ENCODE data around the gene ARNT2.

ARNT2 gene

DNA sequence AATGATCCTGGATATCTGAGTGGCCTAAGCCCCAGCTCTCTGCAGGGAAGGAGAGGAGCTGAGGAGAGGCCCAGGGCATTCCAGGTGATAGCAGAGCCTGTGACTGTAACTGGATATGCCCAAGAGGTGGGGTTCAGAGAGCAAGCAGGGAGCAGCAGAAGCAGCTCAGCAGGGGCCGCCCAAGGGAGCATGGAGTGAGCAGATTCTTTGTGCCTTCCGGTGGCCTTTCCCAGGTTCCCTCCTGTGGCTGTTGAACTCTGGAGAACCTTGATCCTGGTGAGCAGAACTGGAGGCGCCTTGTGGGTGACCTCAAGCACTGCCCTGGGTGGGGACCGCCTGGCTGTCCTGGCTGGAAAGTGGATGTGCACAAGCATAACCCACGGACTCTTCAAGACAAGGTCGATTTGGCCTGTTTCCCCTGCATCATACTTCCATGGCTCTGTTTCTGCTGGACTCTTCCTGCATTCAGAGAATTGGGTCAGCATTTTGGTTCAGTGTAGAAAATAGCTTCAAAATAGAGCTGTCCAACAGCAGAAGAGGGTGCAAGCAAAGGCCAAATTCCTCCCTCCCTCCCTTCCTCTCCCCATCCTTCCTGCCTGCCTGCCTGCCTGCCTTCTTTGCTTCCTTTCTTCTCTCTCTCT, 76.1 kb downstream of the ARNT2 start:
- Histone ChIP-seq H3K79me1 (ENCODE audit: low read depth, low read length) (no peaks in the 10 kb centered on the region), H3K4me2 (ENCODE audit: insufficient read depth, low read length, poor library complexity, severe bottlenecking) (no peak overlapping the region), H2BK120ac (ENCODE audit: low read depth, low read length) (no peak overlapping the region), H3K4me1 (ENCODE audit: control insufficient read depth in 2 of 2, insufficient read depth in 1 of 2, low read depth in 1 of 2, low read length in 2 of 2) (peaks cover 3 to 4% of the 10 kb centered on the region in 2 donors), H3K4ac (ENCODE audit: low read length) (no peak overlapping the region), H3K36me3 (replicated peaks in 1 of 2; ENCODE audit: control insufficient read depth in 2 of 2, insufficient read depth in 2 of 2, low read length in 2 of 2) (peaks cover 19 to 91% of the 10 kb centered on the region in 2 donors), H2BK15ac (ENCODE audit: low read length) (no peak overlapping the region), H3K18ac (ENCODE audit: low read length) (no peak overlapping the region), H3K27ac (replicated peaks; ENCODE audit: low read length) (no peak overlapping the region), H2BK5ac (ENCODE audit: low read length) (no peak overlapping the region), H3K9me3 (replicated peaks in 1 of 2; ENCODE audit: control insufficient read depth in 2 of 2, insufficient read depth in 1 of 2, low read depth in 1 of 2, low read length in 2 of 2) (peaks cover 2 to 21% of the 10 kb centered on the region in 2 donors), H4K91ac (ENCODE audit: low read depth, low read length, poor library complexity) (no peak overlapping the region), H2AK5ac (ENCODE audit: low read depth, low read length) (no peak overlapping the region), H3K27me3 (ENCODE audit: control insufficient read depth in 3 of 3, insufficient read depth in 3 of 3, low read depth in 1 of 3, low read length in 3 of 3) (no peaks in the 10 kb centered on the region), H2BK12ac (ENCODE audit: low read length) (no peak overlapping the region), H3K14ac (ENCODE audit: low read length) (no peak overlapping the region), H3K23ac (ENCODE audit: low read depth, low read length, poor library complexity) (no peak overlapping the region), H3K4me3 (ENCODE audit: low read length in 2 of 2) (no peak overlapping the region), H3K9ac (ENCODE audit: low read depth, low read length, poor library complexity) (no peak overlapping the region), H4K8ac (ENCODE audit: low read depth, low read length) (peak overlapping the region; percentile 30), H2AFZ (ENCODE audit: low read length) (no peak overlapping the region)
- no peak for DNase-seq (ENCODE audit: low spot score)
- WGBS, 2 donors (ENCODE audit: extremely low coverage in 2 of 2, insufficient read length in 2 of 2, insufficient replicate concordance in 1 of 2): no CpG with 5 or more reads among the region's 6 CpGs

DNA sequence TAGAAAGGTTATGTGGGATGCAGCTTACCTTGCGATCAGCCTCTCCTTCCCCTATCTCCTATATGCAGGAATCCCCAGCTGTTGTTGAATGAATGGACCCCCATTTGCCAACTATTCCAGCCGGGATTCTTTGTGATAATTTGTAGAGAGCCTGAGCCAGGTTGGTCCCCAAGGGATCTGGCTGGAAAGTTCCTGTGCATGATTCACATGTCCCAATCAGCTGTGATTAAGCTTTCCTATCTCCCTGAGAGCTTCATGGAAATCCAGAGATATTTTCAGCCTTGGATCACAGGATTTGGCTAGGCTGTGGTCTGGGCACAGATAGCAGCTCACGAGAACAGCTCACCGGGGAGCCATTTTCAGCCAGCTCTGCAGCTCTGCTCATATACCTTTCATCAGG, 76.7 kb downstream of the ARNT2 start:
- Histone ChIP-seq H2AK5ac (ENCODE audit: low read depth, low read length) (no peak overlapping the region), H2BK120ac (ENCODE audit: low read depth, low read length) (no peak overlapping the region), H2BK15ac (ENCODE audit: low read length) (no peak overlapping the region), H3K36me3 (replicated peaks in 1 of 2; ENCODE audit: control insufficient read depth in 2 of 2, insufficient read depth in 2 of 2, low read length in 2 of 2) (peaks cover 22 to 92% of the 10 kb centered on the region in 2 donors), H3K4me2 (ENCODE audit: insufficient read depth, low read length, poor library complexity, severe bottlenecking) (no peak overlapping the region), H3K18ac (ENCODE audit: low read length) (no peak overlapping the region), H3K4me3 (ENCODE audit: low read length in 2 of 2) (no peak overlapping the region), H3K9me3 (replicated peaks in 1 of 2; ENCODE audit: control insufficient read depth in 2 of 2, insufficient read depth in 1 of 2, low read depth in 1 of 2, low read length in 2 of 2) (peaks cover 2 to 15% of the 10 kb centered on the region in 2 donors), H3K4me1 (ENCODE audit: control insufficient read depth in 2 of 2, insufficient read depth in 1 of 2, low read depth in 1 of 2, low read length in 2 of 2) (peaks cover 3 to 7% of the 10 kb centered on the region in 2 donors), H2BK12ac (ENCODE audit: low read length) (no peak overlapping the region), H3K23ac (ENCODE audit: low read depth, low read length, poor library complexity) (no peak overlapping the region), H4K8ac (ENCODE audit: low read depth, low read length) (no peak overlapping the region), H3K9ac (ENCODE audit: low read depth, low read length, poor library complexity) (no peak overlapping the region), H3K27ac (replicated peaks; ENCODE audit: low read length) (no peak overlapping the region), H3K14ac (ENCODE audit: low read length) (no peak overlapping the region), H4K91ac (ENCODE audit: low read depth, low read length, poor library complexity) (no peak overlapping the region), H2AFZ (ENCODE audit: low read length) (no peak overlapping the region), H3K27me3 (ENCODE audit: control insufficient read depth in 3 of 3, insufficient read depth in 3 of 3, low read depth in 1 of 3, low read length in 3 of 3) (no peaks in the 10 kb centered on the region), H3K4ac (ENCODE audit: low read length) (no peak overlapping the region), H3K79me1 (ENCODE audit: low read depth, low read length) (no peaks in the 10 kb centered on the region), H2BK5ac (ENCODE audit: low read length) (no peak overlapping the region)
- no CpG with 5 or more reads among the region's 4 CpGs for WGBS, 2 donors (ENCODE audit: extremely low coverage in 2 of 2, insufficient read length in 2 of 2, insufficient replicate concordance in 1 of 2)
- no peak for DNase-seq (ENCODE audit: low spot score)

DNA sequence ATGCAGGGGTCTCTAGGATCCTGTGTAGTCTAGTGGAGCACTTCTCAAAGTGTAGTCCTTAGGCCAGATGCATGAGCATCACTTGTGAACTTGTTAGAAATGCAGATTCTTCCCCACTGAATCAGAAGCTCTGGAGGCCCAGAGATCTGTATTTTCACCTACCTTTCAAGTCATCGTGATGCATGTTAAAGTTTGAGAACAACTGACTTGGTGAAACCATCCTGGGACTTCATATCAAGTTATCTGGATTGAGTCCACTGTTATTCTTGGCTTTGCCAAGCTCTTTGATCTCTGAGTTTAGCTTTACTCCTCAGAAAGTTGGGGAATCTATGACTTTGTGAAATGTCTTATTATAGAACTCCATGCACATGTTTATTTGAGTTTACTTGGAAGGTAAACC, 78.5 kb downstream of the ARNT2 start:
- H3K4me2 ChIP-seq (ENCODE audit: insufficient read depth, low read length, poor library complexity, severe bottlenecking): no peak overlapping the region
- H3K14ac ChIP-seq (ENCODE audit: low read length): no peak overlapping the region
- peaks cover 21 to 92% of the 10 kb centered on the region in 2 donors for H3K36me3 ChIP-seq (replicated peaks in 1 of 2; ENCODE audit: control insufficient read depth in 2 of 2, insufficient read depth in 2 of 2, low read length in 2 of 2)

DNA sequence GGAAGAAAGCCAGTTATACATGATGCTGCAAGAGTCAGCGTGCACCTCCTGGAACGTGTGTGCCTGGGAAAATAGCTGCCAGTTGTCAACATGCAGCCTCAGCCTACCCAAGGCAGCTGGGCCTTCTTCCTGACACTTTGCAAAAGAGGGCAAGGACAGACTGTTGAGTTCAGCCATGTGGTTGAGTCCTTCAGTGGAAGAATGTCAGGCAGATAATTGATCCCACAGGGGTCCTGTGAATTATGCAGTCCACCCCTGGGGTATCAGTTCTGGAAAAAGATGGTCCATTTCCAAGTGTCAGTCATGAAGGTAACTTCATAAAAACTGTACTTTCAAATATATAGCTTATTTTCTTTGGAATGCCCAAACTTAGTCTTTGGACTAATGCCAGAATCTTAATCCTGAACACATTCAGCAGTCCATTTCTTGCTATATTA, 79.6 kb downstream of the ARNT2 start:
- Histone ChIP-seq H3K27me3 (ENCODE audit: control insufficient read depth in 3 of 3, insufficient read depth in 3 of 3, low read depth in 1 of 3, low read length in 3 of 3) (no peaks in the 10 kb centered on the region), H2BK15ac (ENCODE audit: low read length) (no peak overlapping the region), H4K91ac (ENCODE audit: low read depth, low read length, poor library complexity) (no peak overlapping the region), H3K18ac (ENCODE audit: low read length) (no peak overlapping the region), H2AK5ac (ENCODE audit: low read depth, low read length) (no peak overlapping the region), H3K9me3 (replicated peaks in 1 of 2; ENCODE audit: control insufficient read depth in 2 of 2, insufficient read depth in 1 of 2, low read depth in 1 of 2, low read length in 2 of 2) (no peaks in the 10 kb centered on the region), H3K4me3 (ENCODE audit: low read length in 2 of 2) (no peak overlapping the region), H3K4me2 (ENCODE audit: insufficient read depth, low read length, poor library complexity, severe bottlenecking) (no peak overlapping the region), H4K8ac (ENCODE audit: low read depth, low read length) (no peak overlapping the region), H3K4ac (ENCODE audit: low read length) (no peak overlapping the region), H2BK5ac (ENCODE audit: low read length) (no peak overlapping the region), H3K36me3 (replicated peaks in 1 of 2; ENCODE audit: control insufficient read depth in 2 of 2, insufficient read depth in 2 of 2, low read length in 2 of 2) (peaks cover 19 to 91% of the 10 kb centered on the region in 2 donors), H3K9ac (ENCODE audit: low read depth, low read length, poor library complexity) (peak overlapping the region; percentile 64), H2AFZ (ENCODE audit: low read length) (no peak overlapping the region), H2BK12ac (ENCODE audit: low read length) (no peak overlapping the region), H3K14ac (ENCODE audit: low read length) (no peak overlapping the region), H3K79me1 (ENCODE audit: low read depth, low read length) (no peaks in the 10 kb centered on the region), H3K4me1 (ENCODE audit: control insufficient read depth in 2 of 2, insufficient read depth in 1 of 2, low read depth in 1 of 2, low read length in 2 of 2) (peaks cover 3 to 7% of the 10 kb centered on the region in 2 donors), H3K27ac (replicated peaks; ENCODE audit: low read length) (no peak overlapping the region), H3K23ac (ENCODE audit: low read depth, low read length, poor library complexity) (no peak overlapping the region), H2BK120ac (ENCODE audit: low read depth, low read length) (no peak overlapping the region)
- no CpG with 5 or more reads among the region's 2 CpGs for WGBS, 2 donors (ENCODE audit: extremely low coverage in 2 of 2, insufficient read length in 2 of 2, insufficient replicate concordance in 1 of 2)
- DNase-seq (ENCODE audit: low spot score): no peak

More for the DNA sequence above, 78.5 kb downstream of the ARNT2 start:
- Histone ChIP-seq H4K8ac (ENCODE audit: low read depth, low read length) (no peak overlapping the region), H3K9ac (ENCODE audit: low read depth, low read length, poor library complexity) (no peak overlapping the region), H4K91ac (ENCODE audit: low read depth, low read length, poor library complexity) (no peak overlapping the region), H3K4ac (ENCODE audit: low read length) (no peak overlapping the region), H3K9me3 (replicated peaks in 1 of 2; ENCODE audit: control insufficient read depth in 2 of 2, insufficient read depth in 1 of 2, low read depth in 1 of 2, low read length in 2 of 2) (no peaks in the 10 kb centered on the region), H2BK5ac (ENCODE audit: low read length) (no peak overlapping the region), H2AK5ac (ENCODE audit: low read depth, low read length) (no peak overlapping the region), H3K27ac (replicated peaks; ENCODE audit: low read length) (no peak overlapping the region), H2BK120ac (ENCODE audit: low read depth, low read length) (no peak overlapping the region), H3K79me1 (ENCODE audit: low read depth, low read length) (no peaks in the 10 kb centered on the region), H2BK12ac (ENCODE audit: low read length) (no peak overlapping the region), H3K4me3 (ENCODE audit: low read length in 2 of 2) (no peak overlapping the region), H3K27me3 (ENCODE audit: control insufficient read depth in 3 of 3, insufficient read depth in 3 of 3, low read depth in 1 of 3, low read length in 3 of 3) (no peaks in the 10 kb centered on the region), H3K23ac (ENCODE audit: low read depth, low read length, poor library complexity) (no peak overlapping the region), H2AFZ (ENCODE audit: low read length) (no peak overlapping the region), H3K4me1 (ENCODE audit: control insufficient read depth in 2 of 2, insufficient read depth in 1 of 2, low read depth in 1 of 2, low read length in 2 of 2) (peaks cover 3 to 7% of the 10 kb centered on the region in 2 donors), H2BK15ac (ENCODE audit: low read length) (no peak overlapping the region), H3K18ac (ENCODE audit: low read length) (no peak overlapping the region)
- WGBS, 2 donors (ENCODE audit: extremely low coverage in 2 of 2, insufficient read length in 2 of 2, insufficient replicate concordance in 1 of 2): no CpG with 5 or more reads among the region's 1 CpG
- no peak for DNase-seq (ENCODE audit: low spot score)

Data from neuronal stem cell (in vitro differentiated cells).